ENCODE measurements around the gene PHACTR2.

DNA sequence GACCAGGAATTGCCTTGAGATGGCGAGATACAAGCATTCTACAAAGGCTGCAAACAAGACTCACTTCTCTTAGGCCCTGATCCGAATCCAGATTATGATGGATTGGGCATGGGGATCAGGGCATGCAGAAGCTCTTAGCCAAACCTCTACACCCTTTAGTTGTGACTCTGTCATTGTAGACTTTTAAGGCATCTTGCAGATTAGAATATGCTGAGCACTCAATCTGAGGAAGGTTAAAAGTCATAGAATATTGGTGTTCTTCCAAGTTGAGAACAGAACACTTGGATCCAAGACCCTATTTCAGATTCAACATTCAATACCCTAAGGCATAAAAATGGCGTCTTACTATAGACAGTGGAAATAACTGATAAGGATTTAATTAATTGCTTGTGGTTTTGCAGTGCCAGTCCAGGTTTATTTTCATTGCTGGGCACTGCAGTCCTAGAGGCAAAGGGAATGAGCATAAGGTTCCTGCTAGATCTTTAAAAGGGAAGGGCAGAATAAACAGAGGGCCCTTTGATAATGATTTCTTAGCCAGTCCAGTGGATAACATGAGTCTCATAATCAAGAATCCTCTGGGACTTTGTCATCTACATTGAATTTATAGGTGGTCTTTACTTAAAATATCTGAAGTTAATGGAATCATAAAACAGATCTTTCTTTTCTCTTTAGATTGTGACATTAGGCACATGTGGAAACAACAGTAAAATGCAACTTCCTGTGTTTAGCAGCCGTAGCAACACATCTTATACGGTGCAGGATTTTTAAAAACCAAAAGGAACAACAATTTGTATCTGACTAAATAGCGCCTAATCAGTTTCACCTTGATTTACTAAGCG lies 17.6 kb downstream of the PHACTR2 start:
- TF ChIP-seq, protein P1, sequence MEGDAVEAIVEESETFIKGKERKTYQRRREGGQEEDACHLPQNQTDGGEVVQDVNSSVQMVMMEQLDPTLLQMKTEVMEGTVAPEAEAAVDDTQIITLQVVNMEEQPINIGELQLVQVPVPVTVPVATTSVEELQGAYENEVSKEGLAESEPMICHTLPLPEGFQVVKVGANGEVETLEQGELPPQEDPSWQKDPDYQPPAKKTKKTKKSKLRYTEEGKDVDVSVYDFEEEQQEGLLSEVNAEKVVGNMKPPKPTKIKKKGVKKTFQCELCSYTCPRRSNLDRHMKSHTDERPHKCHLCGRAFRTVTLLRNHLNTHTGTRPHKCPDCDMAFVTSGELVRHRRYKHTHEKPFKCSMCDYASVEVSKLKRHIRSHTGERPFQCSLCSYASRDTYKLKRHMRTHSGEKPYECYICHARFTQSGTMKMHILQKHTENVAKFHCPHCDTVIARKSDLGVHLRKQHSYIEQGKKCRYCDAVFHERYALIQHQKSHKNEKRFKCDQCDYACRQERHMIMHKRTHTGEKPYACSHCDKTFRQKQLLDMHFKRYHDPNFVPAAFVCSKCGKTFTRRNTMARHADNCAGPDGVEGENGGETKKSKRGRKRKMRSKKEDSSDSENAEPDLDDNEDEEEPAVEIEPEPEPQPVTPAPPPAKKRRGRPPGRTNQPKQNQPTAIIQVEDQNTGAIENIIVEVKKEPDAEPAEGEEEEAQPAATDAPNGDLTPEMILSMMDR (IDR thresholded peaks at IDR 0.05; ENCODE audit: low read depth, low read length, missing input control), result no peak
- TF ChIP-seq, protein P2, sequence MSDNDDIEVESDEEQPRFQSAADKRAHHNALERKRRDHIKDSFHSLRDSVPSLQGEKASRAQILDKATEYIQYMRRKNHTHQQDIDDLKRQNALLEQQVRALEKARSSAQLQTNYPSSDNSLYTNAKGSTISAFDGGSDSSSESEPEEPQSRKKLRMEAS (IDR thresholded peaks at IDR 0.05), result no peak
- TF ChIP-seq, protein P3, sequence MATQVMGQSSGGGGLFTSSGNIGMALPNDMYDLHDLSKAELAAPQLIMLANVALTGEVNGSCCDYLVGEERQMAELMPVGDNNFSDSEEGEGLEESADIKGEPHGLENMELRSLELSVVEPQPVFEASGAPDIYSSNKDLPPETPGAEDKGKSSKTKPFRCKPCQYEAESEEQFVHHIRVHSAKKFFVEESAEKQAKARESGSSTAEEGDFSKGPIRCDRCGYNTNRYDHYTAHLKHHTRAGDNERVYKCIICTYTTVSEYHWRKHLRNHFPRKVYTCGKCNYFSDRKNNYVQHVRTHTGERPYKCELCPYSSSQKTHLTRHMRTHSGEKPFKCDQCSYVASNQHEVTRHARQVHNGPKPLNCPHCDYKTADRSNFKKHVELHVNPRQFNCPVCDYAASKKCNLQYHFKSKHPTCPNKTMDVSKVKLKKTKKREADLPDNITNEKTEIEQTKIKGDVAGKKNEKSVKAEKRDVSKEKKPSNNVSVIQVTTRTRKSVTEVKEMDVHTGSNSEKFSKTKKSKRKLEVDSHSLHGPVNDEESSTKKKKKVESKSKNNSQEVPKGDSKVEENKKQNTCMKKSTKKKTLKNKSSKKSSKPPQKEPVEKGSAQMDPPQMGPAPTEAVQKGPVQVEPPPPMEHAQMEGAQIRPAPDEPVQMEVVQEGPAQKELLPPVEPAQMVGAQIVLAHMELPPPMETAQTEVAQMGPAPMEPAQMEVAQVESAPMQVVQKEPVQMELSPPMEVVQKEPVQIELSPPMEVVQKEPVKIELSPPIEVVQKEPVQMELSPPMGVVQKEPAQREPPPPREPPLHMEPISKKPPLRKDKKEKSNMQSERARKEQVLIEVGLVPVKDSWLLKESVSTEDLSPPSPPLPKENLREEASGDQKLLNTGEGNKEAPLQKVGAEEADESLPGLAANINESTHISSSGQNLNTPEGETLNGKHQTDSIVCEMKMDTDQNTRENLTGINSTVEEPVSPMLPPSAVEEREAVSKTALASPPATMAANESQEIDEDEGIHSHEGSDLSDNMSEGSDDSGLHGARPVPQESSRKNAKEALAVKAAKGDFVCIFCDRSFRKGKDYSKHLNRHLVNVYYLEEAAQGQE (IDR thresholded peaks at IDR 0.05), result no peak
- TF ChIP-seq, protein P4, sequence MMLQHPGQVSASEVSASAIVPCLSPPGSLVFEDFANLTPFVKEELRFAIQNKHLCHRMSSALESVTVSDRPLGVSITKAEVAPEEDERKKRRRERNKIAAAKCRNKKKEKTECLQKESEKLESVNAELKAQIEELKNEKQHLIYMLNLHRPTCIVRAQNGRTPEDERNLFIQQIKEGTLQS (IDR thresholded peaks at IDR 0.05), result no peak
- TF ChIP-seq RAD21 (IDR thresholded peaks at IDR 0.05), result no peak
- TF ChIP-seq, protein P5, sequence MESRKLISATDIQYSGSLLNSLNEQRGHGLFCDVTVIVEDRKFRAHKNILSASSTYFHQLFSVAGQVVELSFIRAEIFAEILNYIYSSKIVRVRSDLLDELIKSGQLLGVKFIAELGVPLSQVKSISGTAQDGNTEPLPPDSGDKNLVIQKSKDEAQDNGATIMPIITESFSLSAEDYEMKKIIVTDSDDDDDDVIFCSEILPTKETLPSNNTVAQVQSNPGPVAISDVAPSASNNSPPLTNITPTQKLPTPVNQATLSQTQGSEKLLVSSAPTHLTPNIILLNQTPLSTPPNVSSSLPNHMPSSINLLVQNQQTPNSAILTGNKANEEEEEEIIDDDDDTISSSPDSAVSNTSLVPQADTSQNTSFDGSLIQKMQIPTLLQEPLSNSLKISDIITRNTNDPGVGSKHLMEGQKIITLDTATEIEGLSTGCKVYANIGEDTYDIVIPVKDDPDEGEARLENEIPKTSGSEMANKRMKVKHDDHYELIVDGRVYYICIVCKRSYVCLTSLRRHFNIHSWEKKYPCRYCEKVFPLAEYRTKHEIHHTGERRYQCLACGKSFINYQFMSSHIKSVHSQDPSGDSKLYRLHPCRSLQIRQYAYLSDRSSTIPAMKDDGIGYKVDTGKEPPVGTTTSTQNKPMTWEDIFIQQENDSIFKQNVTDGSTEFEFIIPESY (IDR thresholded peaks at IDR 0.05), result no peak
- TF ChIP-seq TAF1 (conservative IDR thresholded peaks at IDR 0.05), result no peak
- no peak for TF ChIP-seq JUND (IDR thresholded peaks at IDR 0.05)
- TF ChIP-seq YY1 (IDR thresholded peaks at IDR 0.05), result no peak
- no peak for TF ChIP-seq HNF4G (IDR thresholded peaks at IDR 0.05)
- no peak for TF ChIP-seq NR2F2 (IDR thresholded peaks at IDR 0.05)
- TF ChIP-seq FOXA2 (IDR thresholded peaks at IDR 0.05), result no peak
- TF ChIP-seq GABPA (IDR thresholded peaks at IDR 0.05 in 1 of 2, conservative IDR thresholded peaks at IDR 0.05 in 1 of 2), result no peak
